Activated naive CD8-positive, alpha-beta T cell treated with anti-CD3 and anti-CD28 coated beads, Interleukin-2, amount 10 ng/mL, durations not matched to agents 7 days and 5 days (primary cell): ENCODE results near the gene MAML1. TPM values are rescaled to one million over a fixed set of nuclear protein-coding genes. Genes with fewer than 3 reads are reported as not detected.

ENCODE experiments used
- ATAC-seq: fragments of 150-1000 bp; cut with Tn5 transposase; one replicate; pipeline ENCODE4 v1.10.0; 2021; ENCODE audit warnings: low read depth, moderate library complexity
- POLR2A ChIA-PET: fragments of 350-600 bp; sonication (Branson Sonifier 250); formaldehyde crosslinking; loops from one replicate; lab custom pipeline; 2021; ENCODE audit warnings: antibody characterized with exemption; lab: Charles Lee
- DNase-seq: peaks from one replicate; pipeline ENCODE4 v3.0.0; 2021
- H3K27ac Mint-ChIP-seq: one replicate; pipeline ENCODE4 v1.8.0; 2022; ENCODE audit warnings: mild to moderate bottlenecking, mixed read lengths
- H3K27me3 Mint-ChIP-seq: one replicate; pipeline ENCODE4 v1.8.0; 2022; ENCODE audit warnings: mild to moderate bottlenecking, moderate library complexity, mixed read lengths
- H3K36me3 Mint-ChIP-seq: one replicate; pipeline ENCODE4 v1.8.0; 2021; ENCODE audit warnings: mild to moderate bottlenecking, mixed read lengths
- H3K4me1 Mint-ChIP-seq: one replicate; pipeline ENCODE4 v1.8.0; 2021; ENCODE audit warnings: mixed read lengths
- H3K4me3 Mint-ChIP-seq: one replicate; pipeline ENCODE4 v1.8.0; 2022; ENCODE audit warnings: mild to moderate bottlenecking, moderate library complexity, mixed read lengths
- H3K9me3 Mint-ChIP-seq: one replicate; pipeline ENCODE4 v1.8.0; 2021; ENCODE audit warnings: mixed read lengths
- total RNA-seq, 2 experiments: library from RNA; stranded (reverse); gene quantifications; one replicate each; pipeline ENCODE4 v1.2.3, GENCODE V29; 2021

Gene MAML1
- total RNA-seq, 2 experiments from 2014 or later: 38.5 TPM

DNA sequence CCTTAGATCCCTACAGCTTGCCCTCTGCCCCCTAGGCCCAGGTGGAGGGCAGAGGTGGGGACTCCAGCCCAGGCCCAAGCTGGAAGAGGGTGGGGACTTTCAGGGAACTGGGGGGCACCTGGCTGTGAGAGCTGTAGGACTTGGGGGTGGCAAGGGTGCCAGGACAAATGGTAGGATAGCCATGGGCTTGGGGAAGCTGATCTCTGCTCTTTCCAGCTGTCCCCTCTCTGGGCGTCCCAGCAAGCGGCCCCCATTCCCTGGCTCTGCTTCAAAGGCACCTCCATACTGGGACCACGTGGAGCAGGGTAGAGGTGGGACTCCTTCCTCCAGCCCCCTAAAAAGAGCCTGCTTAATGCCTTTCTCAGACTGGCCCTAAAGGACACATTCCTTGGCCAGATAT, 61.5 kb downstream of the MAML1 start:
- POLR2A ChIA-PET: interaction anchor here (0.9 to 3.4 kb wide), 7 partner anchors 10 to 62 kb away, joined by 3 to 13 read pairs (median 3); partner anchors contain the start of genes MAML1 and SQSTM1
- peak overlapping the region; percentile 63 for H3K27ac Mint-ChIP-seq
- H3K4me1 Mint-ChIP-seq: peaks cover 23% of the 10 kb centered on the region
- ATAC-seq (no peak), DNase-seq (no peak)
- H3K4me3 Mint-ChIP-seq: peak overlapping the region; percentile 61
- no peaks in the 10 kb centered on the region for H3K27me3 Mint-ChIP-seq
- H3K36me3 Mint-ChIP-seq: peaks cover 4% of the 10 kb centered on the region
- H3K9me3 Mint-ChIP-seq: peaks cover 2% of the 10 kb centered on the region

DNA sequence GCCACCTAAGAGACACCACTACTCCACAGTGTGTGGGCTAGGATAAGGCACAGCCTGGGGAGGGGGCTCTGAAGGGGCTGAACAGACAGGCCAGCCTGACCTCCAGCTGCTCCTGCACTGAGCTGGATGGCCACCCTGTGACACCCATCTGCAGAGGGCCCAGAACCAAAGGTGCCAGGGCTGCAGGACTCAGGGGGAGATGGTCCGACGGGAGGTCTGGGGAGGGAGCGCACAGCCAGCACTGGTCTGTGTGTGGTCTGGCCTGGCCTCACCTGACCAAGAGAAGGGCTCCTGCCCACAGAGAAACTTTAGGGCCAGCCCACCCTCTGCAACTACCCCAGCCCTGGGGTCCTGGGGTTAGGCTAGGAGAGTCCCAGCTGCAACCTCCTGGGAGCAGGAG, 62.0 kb downstream of the MAML1 start:
- POLR2A ChIA-PET: interaction anchor here (1.1 to 3.4 kb wide), 6 partner anchors 9 to 62 kb away, joined by 3 to 13 read pairs (median 3); partner anchors contain the start of genes MAML1 and SQSTM1

DNA sequence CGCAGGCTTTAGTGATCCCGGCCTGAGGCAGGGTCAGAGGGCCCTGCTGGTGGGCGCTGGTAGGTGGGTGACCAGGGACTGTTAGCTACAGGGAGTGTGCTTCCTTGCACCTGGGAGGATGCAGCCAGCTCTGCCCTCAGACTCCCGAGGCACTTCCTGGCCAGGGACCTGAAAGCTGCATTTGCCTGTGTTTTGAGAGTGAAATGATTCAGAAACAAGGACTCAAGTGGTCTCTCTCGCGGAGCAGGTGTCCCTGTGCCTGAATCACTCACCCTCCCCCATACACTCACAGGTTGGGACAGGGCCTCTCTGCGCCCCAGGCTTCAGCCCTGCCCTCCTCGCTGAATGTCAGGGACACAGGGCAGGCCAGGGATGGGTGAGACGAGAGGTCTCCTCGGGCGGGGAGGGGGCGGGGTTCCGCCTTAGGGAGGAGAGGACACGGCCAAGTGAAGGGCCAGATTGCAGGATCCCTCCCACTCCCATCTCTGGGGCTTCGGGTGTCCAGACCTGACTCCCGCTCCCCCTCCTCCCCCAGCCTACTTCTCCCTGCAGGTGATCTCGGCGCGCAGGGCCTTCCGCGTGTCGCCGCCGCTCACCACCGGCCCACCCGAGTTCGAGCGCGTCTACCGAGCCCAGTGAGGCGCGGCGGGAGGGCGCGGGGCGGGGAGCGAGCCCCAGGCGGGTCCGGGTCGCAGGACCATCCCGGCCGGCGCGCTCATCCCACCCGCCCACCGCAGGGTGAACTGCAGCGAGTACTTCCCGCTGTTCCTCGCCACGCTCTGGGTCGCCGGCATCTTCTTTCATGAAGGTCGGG, 62.6 kb downstream of the MAML1 start:
- no peaks in the 10 kb centered on the region for H3K9me3 Mint-ChIP-seq
- DNase-seq: peak; percentile 44
- peaks cover 5% of the 10 kb centered on the region for H3K36me3 Mint-ChIP-seq
- no peak for ATAC-seq
- no peaks in the 10 kb centered on the region for H3K27me3 Mint-ChIP-seq
- no peak overlapping the region for H3K27ac Mint-ChIP-seq
- POLR2A ChIA-PET: interaction anchor here (0.6 to 3.4 kb wide), 7 partner anchors 9 to 1560 kb away, joined by 3 to 13 read pairs (median 3); partner anchors contain the start of gene SQSTM1
- H3K4me3 Mint-ChIP-seq: peak overlapping the region; percentile 61
- peaks cover 23% of the 10 kb centered on the region for H3K4me1 Mint-ChIP-seq

More for the DNA sequence above, 62.0 kb downstream of the MAML1 start:
- peak overlapping the region; percentile 61 for H3K4me3 Mint-ChIP-seq
- H3K36me3 Mint-ChIP-seq: peaks cover 5% of the 10 kb centered on the region
- H3K27me3 Mint-ChIP-seq: no peaks in the 10 kb centered on the region
- peak overlapping the region; percentile 30 for H3K27ac Mint-ChIP-seq
- ATAC-seq: no peak
- no peaks in the 10 kb centered on the region for H3K9me3 Mint-ChIP-seq
- no peak for DNase-seq
- H3K4me1 Mint-ChIP-seq: peaks cover 23% of the 10 kb centered on the region

DNA sequence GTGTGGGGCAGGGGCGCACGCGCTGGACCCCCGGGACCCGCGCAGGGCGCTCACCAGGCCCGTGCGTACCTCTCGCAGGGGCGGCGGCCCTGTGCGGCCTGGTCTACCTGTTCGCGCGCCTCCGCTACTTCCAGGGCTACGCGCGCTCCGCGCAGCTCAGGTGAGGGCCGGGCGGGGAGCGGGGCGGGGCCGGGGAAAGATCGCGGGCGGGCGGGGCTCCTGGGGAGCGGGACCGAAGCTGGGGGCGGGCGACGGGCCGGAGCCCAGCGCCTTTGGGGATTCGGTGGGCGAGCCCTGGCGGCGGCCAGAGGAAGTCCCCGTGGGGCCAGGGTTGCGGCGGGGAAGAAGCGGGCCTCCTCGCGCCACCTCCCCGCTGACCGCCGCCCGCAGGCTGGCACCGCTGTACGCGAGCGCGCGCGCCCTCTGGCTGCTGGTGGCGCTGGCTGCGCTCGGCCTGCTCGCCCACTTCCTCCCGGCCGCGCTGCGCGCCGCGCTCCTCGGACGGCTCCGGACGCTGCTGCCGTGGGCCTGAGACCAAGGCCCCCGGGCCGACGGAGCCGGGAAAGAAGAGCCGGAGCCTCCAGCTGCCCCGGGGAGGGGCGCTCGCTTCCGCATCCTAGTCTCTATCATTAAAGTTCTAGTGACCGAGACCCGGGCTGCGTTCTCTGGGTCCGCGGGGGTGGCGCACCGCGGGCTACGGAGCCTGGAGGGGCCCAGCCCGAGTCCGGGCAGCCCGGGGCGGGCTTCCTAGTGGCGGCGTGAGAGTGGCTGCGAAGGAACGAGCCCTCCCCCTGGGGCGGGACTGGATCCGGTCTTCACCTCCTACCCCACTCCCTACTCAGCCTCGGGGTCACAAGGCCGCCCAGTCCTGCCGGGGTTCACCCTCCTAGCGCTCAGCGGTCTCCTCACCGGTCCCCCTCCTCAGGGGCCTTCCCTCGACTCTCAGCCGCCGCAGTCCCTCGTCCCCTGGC, 63.5 kb downstream of the MAML1 start:
- H3K36me3 Mint-ChIP-seq: peaks cover 5% of the 10 kb centered on the region
- no peaks in the 10 kb centered on the region for H3K9me3 Mint-ChIP-seq
- peaks cover 23% of the 10 kb centered on the region for H3K4me1 Mint-ChIP-seq
- H3K27ac Mint-ChIP-seq: peak overlapping the region; percentile 60
- no peaks in the 10 kb centered on the region for H3K27me3 Mint-ChIP-seq
- peak; percentile 65 for ATAC-seq
- DNase-seq: peak; percentile 86
- H3K4me3 Mint-ChIP-seq: peak overlapping the region; percentile 47
- POLR2A ChIA-PET: interaction anchor here (0.8 to 3.4 kb wide), 3 partner anchors 9 to 1561 kb away, joined by 3 to 13 read pairs (median 9); partner anchors contain the start of gene SQSTM1

DNA sequence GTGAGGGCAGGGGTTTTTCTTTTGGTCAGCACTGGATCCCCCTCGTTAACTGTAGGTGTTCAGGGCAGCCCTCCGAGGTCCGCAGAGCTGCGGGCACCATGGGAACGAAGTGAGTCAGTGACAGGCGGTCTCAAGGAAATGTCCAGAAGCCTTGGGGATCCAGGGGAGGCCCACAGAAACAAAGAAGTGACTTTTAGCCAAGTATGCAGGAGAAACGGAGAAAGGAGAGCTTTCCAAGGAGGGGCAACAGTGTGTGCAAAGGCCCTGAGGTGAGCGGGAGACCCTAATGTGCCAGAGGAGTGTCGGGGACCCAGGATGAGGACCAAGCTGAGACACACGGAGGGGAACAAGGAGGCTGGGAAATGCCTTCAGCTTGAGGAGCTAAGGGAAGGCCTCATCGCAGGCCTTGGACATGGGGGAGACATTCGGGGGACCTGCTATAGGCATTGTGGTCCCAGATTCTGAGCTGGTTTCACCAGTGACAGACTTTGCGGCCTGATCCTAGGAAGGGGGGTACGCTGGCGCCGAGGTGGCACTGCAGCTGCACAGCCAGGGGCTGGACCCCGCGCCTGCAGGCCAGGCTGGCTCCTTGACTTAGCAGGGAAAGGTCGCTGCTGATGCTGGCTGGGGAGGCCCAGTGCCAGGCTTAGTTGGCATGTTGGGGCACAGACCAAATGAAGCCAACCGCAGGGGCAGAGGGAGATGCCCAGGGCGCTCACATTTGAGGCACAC, 64.4 kb downstream of the MAML1 start:
- no peaks in the 10 kb centered on the region for H3K9me3 Mint-ChIP-seq
- ATAC-seq (no peak), DNase-seq (no peak)
- no peaks in the 10 kb centered on the region for H3K27me3 Mint-ChIP-seq
- POLR2A ChIA-PET: interaction anchor here (0.8 to 2.6 kb wide), 4 partner anchors 9 to 23 kb away, joined by 3 to 9 read pairs (median 3); partner anchors contain the start of gene SQSTM1
- peak overlapping the region; percentile 60 for H3K27ac Mint-ChIP-seq
- H3K36me3 Mint-ChIP-seq: peaks cover 7% of the 10 kb centered on the region
- peaks cover 24% of the 10 kb centered on the region for H3K4me1 Mint-ChIP-seq
- H3K4me3 Mint-ChIP-seq: peak overlapping the region; percentile 47

DNA sequence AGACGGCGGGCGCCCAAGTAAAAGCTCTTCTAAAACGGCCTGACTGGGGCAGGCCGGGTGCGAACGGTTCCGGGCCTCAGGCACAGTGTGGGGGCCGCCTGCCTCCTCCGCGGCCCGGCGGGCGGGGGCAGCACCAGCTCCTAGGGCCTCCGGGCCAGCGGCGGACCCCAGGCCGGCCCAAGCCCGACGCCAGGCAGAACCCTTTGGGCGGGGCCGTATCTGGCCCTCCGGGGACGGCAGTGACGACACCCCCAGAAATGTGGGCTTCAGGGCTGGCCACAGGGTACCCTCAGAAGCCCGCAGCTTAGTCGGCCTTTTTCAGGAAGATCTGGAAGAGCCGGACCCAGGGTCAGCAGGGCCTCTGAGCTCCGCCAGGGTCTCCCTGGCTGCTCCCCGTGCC, 65.1 kb downstream of the MAML1 start:
- ATAC-seq (no peak), DNase-seq (no peak)
- Mint-ChIP-seq H3K36me3 (peaks cover 7% of the 10 kb centered on the region), H3K9me3 (no peaks in the 10 kb centered on the region), H3K27ac (no peak overlapping the region), H3K4me3 (no peak overlapping the region), H3K27me3 (no peaks in the 10 kb centered on the region), H3K4me1 (peaks cover 23% of the 10 kb centered on the region)
- POLR2A ChIA-PET: interaction anchor here (0.8 to 2.6 kb wide), 4 partner anchors 8 to 22 kb away, joined by 3 to 9 read pairs (median 3); partner anchors contain the start of gene SQSTM1

DNA sequence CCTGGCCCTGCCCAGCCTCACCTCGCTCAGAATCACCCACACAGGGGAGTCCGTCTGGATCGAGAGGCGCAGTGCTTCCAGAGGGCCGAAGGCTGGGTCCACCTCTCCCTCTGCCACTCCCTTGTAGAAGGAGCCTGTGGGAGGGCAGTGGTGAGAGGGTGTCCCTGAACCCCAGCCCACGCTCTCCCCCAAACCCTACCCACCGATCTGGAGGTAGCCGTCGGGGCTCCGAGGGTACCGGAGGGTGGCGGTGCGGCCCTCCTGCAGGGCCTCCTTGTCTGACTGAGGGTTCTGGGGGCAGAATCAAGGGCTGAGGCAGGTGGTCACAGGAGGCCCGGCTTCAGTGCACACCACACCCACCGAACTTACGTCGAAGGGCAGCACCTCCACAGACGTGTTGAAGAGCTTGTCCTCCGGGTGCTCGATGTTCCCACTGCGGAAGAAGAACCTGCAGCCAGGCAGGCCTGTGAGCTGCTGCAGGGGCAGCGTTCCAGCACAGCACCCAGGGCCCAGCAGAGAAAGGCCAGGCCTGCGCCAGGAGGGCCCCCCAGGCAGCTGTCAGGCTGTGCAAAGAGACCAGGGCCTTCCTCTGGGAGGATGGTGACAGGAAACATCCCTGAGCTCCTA, 65.6 kb downstream of the MAML1 start:
- Mint-ChIP-seq H3K27ac (no peak overlapping the region), H3K4me3 (no peak overlapping the region), H3K27me3 (no peaks in the 10 kb centered on the region), H3K36me3 (peaks cover 7% of the 10 kb centered on the region), H3K9me3 (no peaks in the 10 kb centered on the region), H3K4me1 (peaks cover 22% of the 10 kb centered on the region)
- ATAC-seq (no peak), DNase-seq (no peak)
- POLR2A ChIA-PET: interaction anchor here (0.8 to 2.6 kb wide), 3 partner anchors 8 to 109 kb away, joined by 3 to 9 read pairs (median 3); partner anchors contain the start of gene SQSTM1

DNA sequence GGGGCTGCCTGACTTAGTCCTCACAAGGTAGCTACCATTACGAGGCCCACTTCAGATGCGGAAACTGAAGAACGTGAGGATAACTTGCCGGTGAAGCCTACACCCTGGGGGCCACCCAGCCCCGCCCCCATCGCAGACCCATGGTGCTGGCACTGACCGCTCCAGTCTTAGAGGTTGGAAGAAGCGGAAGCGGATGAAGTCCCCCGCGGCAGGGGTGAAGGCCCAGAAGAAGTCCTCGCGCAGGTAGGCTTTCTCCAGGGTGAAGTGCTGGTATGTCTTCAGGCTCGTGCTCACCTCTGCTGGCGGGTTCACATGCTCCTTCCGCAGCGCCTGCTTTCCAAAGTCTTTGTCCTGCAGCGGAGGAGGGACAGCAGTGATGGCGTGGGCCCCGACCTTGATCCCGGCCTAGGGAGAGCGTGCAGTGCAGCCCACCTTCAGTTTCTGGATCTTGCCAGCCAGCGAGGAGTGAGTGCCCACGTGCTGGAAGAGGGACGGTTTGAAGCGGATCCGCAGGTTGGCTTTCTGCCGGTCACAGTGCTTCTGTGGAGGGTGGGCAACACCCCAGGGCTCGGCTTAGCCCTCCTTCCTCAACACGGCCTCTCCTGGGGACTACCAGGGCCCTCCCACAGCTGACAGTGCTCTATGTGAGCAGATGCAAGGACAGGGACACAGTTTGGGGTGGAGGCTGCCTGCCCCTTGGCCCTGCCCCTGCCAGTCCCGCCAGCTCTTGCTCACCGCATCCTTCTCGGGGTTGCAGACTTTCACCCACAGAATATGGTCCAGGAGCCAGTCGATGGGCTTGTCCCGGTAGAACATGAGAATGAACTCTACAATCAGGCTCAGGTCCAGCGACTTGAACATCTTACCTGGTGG, 66.4 kb downstream of the MAML1 start:
- POLR2A ChIA-PET: interaction anchor here (0.8 kb wide), 1 partner anchor 108 kb away, joined by 3 read pairs; no protein-coding TSS in a partner anchor
- ATAC-seq (no peak), DNase-seq (no peak)
- Mint-ChIP-seq H3K27ac (peak overlapping the region; percentile 56), H3K27me3 (no peaks in the 10 kb centered on the region), H3K9me3 (no peaks in the 10 kb centered on the region), H3K36me3 (peaks cover 7% of the 10 kb centered on the region), H3K4me1 (peaks cover 21% of the 10 kb centered on the region), H3K4me3 (no peak overlapping the region)

DNA sequence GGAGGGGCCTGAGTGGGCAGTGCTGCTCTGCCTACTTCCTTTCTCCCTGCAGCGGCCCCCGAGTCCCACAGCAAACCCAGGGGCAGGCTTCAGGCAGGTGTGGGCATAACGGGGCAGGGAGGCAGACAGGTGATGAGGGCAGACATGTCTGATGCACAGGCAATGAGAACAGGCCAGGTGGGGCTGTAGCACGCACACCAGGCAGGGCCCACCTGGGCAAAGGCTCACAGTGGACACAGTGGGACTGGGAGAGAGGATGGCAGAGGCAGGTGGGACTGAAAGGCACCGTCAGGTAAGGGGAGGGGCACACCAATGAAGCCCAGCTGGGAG, 67.0 kb downstream of the MAML1 start:
- no peaks in the 10 kb centered on the region for H3K9me3 Mint-ChIP-seq
- H3K4me3 Mint-ChIP-seq: no peak overlapping the region
- POLR2A ChIA-PET: no interaction called here
- peaks cover 22% of the 10 kb centered on the region for H3K4me1 Mint-ChIP-seq
- peaks cover 7% of the 10 kb centered on the region for H3K36me3 Mint-ChIP-seq
- H3K27me3 Mint-ChIP-seq: no peaks in the 10 kb centered on the region
- H3K27ac Mint-ChIP-seq: peak overlapping the region; percentile 56
- ATAC-seq: no peak
- no peak for DNase-seq

DNA sequence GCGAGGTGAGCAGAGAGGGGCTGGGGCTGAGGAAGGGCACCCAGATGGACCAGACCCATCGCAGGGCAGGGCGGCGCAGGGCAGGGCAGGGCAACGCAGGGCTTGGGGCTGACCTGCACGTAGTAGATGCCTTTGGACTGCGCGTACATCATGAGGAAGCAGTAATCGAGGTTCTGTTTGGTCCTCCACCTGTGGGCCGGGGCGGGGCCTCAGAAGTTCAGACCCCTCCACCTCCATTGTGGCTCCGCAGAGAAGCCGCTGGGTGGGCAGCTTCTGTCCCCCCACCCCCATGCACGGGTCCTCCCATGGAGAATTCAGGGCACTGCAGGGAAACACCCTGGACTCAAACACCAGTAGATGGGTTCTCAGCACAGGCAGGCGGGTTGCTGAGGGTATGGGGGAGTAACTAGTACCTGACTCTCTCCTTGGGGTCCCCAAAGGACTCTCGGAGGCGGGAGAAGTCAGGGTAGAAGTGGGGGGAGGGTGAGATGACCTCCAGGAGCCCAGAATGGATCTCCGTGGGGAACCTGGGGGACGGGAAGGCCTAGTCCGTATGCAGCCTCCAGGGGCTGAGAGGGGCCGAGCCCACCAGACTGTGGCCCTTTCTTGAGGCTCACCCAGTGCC, 67.6 kb downstream of the MAML1 start:
- H3K4me1 Mint-ChIP-seq: peaks cover 25% of the 10 kb centered on the region
- no peaks in the 10 kb centered on the region for H3K27me3 Mint-ChIP-seq
- DNase-seq: no peak
- peaks cover 7% of the 10 kb centered on the region for H3K36me3 Mint-ChIP-seq
- ATAC-seq: no peak
- no peak overlapping the region for H3K27ac Mint-ChIP-seq
- H3K4me3 Mint-ChIP-seq: no peak overlapping the region
- no peaks in the 10 kb centered on the region for H3K9me3 Mint-ChIP-seq
- POLR2A ChIA-PET: no interaction called here

DNA sequence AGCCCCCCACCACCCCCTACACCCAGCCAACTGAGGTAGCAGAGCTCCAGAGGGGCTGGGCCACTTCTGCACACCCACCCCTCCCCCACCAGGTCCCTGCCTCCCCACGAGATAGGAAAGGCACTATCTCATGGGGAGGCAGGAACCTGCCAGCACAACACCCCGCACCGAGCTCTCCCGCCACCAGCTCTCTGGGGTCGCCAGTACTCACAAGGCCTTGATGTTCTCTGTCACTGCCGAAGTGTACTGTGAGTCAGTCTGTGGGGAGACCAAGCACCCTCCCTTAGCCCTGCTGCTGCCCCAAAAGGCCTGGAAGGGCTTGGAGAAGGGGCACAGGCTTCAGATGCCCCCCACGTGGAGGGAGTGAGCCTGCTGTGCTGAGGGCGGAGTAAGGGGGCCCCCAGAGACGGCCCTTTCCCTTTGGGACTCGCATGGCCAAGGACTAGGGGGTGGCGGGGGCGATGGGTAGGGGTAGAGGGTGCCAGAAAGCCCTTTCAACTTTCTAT, 68.1 kb downstream of the MAML1 start:
- Mint-ChIP-seq H3K9me3 (no peaks in the 10 kb centered on the region), H3K4me1 (peaks cover 28% of the 10 kb centered on the region), H3K36me3 (peaks cover 7% of the 10 kb centered on the region), H3K4me3 (no peak overlapping the region), H3K27me3 (no peaks in the 10 kb centered on the region), H3K27ac (no peak overlapping the region)
- ATAC-seq (no peak), DNase-seq (no peak)
- POLR2A ChIA-PET: no interaction called here
